Keratinocyte (primary cell): ENCODE data around the gene DUXA.

Experiments
- CTCF ChIP-seq, 3 experiments: IDR thresholded peaks in 1 of 3; conservative IDR thresholded peaks in 1 of 3; optimal IDR thresholded peaks in 1 of 3; 2 replicates in 2 of 3; 3 replicates in 1 of 3; pipeline versions ENCODE3 to v1.5.1; 2011; ENCODE audit warnings: low read length in 3 of 3, mild to moderate bottlenecking in 3 of 3, moderate library complexity in 2 of 3, control low read depth in 1 of 3, inconsistent platforms in 1 of 3; ENCODE audit not compliant: insufficient read depth in 2 of 3; ENCODE audit errors: extremely low read depth in 1 of 3
- EZH2 ChIP-seq: IDR thresholded peaks from one replicate; pipeline ENCODE4 v1.6.1; 2012; ENCODE audit warnings: inconsistent platforms, mild to moderate bottlenecking, low read length, moderate library complexity

DNA sequence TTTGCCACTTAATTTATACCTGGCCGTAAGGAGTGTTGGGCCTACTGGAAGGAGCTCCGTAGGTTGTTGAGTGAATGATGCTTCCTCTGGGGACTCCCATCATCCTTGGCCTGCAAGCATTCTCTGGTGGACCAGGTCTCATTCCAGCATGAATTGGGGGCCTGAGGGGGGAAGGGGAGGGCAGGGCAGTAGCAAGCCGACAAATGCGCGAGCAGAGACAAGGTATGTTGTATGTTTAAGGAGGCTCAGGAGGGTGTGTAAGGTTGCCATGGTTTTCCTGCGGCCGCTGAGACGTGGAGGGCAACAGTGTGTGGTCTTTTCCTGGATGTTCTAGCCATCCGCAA, 24.8 kb upstream of the DUXA start:
- TF ChIP-seq CTCF (optimal IDR thresholded peaks at IDR 0.05 in 1 of 3, IDR thresholded peaks at IDR 0.05 in 1 of 3, conservative IDR thresholded peaks at IDR 0.05 in 1 of 3; ENCODE audit: extremely low read depth in 1 of 3, insufficient read depth in 2 of 3, low read length in 3 of 3) (no peak), EZH2 (no peak)
